CD1c-positive myeloid dendritic cell (primary cell): ENCODE measurements around the gene CELF2.

ENCODE experiments used
- DNase-seq: peaks from one replicate; pipeline ENCODE4 v3.0.0-alpha.2; 2016; ENCODE audit errors: extremely low spot score

CELF2 gene

DNA sequence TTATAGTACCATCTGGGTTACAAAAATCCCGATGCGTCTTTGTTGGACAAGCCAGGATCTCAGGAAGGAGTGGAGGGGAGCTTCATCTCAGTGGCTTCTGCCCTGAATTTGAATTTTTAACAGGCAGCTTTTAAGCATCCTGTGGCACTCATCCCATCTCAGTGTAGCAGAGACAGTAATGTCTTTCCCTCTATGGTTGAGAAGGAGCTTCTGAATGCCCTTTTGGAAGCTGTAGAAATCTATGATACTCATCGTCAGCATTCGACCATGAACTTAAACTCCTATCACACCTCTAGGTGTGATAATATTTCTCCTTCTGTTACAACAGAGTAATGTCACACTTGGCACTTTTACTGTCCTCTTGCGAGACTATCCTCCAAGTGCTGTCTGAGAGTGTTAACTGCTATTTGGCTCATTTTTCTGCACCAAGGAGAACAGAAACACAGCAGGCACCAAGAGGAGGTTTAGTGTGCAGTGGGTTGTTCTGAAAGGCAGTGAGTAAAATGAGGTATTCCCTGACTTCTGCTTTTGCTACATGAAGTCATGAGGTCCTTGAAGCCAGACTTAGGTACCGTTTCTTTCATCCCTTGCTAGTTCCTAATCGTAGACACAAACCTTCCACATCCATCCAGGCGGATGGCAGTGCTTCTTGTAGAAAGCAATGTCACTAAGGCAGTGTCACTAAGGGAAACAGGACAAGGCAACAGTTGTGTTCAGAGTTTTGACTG lies 177.4 kb downstream of the CELF2 start:
- peak; percentile 77 for DNase-seq

- DNase-seq = peak; percentile 51
Observed at GRCh38 chr10:11195623-11196022, 178.0 kb downstream of the CELF2 start.

GRCh38 chr10:11197266-11197712 lies 179.6 kb downstream of the CELF2 start:
- DNase-seq = peak; percentile 95

DNA sequence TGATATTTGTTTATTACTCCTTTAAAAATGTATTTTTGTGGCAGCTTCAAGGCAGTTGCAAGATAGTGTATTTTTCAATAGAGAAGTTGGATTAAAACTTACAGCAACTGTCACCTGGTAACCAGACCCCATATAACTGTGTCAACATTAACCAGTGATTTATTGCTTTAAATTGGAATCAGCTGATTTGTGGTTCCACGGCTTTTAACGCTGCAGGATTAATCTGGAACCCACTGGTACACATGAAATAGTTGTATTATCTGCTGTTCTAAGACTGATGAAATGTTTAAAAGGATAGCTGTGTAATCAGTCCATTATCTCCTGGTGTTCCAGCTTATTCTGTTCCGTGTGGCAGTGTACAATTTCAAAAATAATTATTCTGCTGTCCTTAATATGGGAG lies 180.2 kb downstream of the CELF2 start:
- no peak for DNase-seq

DNA sequence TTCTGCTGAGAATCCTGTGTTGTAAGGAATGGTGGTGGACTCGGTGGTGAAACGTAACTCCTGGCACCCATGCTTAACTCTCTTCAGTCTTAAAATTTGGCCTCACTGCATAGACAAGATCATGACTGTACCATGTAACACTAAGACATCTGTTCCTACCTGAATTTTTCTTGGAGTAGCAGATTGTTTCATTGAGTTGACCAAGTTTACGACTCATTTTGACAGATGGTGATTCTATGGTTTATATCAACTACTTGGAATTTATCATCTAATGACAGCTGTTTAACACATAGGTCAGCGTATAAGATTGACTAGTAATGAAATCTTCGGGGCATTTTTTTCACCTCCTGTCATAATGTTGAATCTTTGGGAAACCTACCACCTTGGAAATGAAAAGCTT lies 184.2 kb downstream of the CELF2 start:
- DNase-seq = no peak

- no peak for DNase-seq
Observed at GRCh38 chr10:11204351-11204942, 186.8 kb downstream of the CELF2 start.

DNA sequence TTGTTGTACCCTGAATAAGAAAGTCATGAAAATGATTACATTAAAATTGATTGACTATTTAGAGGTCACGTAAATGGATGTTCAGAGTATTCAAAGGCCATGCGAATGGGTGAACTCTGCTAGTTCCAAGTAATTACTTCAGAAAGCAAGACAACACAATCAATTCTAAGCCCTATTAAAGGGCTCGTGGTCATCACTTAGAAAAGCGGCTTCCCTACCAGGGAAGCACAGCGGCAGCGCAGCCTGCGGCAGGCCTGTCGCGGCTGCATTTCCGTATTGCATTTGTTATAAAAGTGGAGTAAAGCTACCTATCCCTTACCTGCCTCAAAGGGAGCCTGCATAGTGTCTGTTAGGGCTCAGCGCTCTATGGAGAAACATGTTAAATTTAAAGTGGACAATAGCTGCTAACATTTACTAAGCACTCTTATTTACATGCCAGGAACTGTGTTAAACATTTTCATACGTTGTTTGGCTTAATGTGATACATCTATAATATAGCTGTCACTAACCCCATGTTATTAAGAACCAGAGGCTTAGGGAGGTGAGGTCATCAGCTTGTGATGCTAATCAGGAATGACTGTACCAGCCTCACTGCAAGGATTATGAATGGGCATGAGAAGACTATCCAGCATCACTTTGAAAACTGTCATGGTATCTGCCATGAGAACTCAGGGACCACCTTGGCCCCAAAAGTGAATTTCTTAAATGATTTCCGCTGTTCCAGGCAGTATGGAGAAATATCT lies 187.5 kb downstream of the CELF2 start:
- no peak for DNase-seq

DNA sequence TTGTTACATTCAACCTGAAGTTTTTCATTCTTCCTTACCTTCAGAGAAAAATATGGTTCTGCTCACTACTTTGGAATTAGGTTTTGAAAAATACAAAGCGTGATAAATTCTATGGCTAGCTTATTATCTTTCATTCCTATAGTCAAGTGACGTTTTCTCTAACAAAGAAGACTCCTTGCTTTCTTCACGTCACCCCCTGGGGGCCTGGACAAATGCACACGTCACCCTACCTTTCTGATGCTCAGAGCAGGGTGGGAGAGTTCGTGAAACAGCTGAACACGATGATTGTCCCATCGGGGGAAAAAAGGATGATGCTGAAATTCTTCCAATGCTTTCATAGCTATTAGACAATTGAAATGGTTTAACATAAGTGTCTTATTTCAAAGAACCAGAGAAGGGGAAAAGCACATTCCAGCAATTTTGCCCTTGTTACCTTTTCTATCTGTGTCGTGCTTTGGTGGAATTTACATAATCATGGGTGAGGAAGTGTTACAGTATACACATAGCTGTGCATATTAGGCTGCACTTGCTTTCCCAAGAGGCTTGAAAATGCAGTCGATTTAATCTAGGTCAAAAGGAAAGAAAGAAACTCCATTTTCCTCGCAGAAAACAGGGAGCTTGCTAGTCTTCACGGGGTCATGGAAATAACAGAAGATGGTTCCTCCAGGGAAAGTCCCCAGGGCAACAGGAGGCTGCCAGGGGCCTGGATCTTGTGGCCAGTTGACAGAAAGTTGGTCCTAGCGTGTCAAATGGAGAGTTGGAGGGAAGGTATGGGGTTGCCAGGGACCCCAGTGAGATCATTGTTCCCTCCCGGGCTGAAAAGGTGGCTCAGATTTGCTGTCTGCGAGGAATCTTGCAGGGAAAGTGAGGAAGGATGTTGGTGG lies 189.2 kb downstream of the CELF2 start:
- DNase-seq = no peak

- DNase-seq = no peak
Observed at GRCh38 chr10:11207560-11207844, 189.8 kb downstream of the CELF2 start.

DNA sequence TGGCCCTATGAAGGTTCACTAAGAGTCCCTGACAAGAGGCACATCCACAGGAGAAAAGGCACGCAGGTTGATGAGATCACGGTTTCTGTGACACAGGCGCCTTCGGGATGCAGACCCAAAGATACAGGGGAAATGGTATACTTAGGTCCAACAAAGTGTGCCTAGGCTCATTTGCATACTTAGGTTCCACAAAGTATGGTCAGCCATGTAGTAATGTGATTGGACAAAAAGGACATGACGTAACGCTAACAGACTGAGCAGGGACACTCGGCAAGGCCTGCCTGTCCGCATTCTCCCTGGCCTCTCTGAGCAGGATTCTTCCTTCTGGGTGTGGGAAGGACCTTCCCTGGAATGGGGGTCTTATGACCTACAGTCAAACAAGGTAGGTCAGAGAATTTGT lies 190.6 kb downstream of the CELF2 start:
- no peak for DNase-seq

DNA sequence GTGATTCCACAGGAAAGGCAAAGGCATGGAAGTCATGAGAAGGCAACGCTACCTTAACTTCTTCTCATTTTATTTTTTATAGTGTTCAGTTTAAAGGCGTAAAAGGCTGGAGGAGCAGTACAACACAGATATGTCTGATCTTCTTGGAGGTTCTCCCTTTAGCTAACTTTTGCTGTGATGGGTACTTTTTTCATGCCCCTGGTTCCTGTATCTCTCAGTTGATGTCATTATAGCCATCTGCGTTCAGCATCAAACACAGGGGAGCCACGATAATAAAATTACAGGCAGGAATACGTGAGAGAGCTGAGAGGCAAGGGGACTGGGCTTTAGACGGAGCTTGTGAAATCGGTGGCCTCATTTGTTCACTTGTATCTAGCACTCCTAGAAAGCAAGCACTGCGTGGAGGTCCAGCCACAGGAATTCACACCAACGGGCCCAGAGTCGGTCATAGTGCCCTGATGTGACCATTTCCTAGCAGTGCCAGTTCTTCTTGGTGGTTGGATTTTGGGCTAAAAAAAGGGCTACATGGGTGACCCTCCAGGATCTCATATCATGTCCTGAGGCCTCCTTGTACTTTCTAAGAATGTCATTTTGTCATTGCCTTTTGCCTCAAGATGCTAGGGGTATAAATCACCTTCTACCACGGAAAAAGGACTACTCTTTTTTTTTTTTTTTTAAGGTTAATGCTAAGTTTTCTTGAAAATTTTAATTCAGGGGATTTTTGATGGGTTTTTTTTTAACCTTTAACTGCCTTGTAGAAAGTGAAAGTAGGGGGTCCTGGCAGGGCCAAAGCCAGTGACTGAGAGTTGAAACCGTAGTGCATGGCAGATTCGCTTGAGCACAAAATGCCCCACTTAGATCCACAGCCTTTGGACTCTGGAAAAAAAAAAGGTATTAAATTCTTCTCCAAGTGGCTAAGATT lies 191.5 kb downstream of the CELF2 start:
- no peak for DNase-seq

DNA sequence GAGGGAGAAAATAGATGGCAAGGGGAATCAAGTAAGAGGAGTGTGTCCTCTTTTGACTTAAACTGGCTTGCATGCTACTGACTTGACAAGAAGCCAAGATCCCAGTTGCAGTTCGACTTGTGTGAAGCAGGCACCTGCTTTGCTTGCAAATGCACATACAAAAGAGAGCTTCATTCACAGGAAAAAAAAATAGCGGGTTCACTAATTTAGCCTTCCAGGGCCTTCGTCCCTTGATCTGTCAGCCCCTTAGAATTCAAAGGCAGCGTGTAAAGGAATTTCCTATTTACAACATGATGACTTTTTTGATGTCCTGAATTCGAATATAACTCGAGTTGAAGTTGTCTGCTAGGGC lies 192.1 kb downstream of the CELF2 start:
- no peak for DNase-seq

DNA sequence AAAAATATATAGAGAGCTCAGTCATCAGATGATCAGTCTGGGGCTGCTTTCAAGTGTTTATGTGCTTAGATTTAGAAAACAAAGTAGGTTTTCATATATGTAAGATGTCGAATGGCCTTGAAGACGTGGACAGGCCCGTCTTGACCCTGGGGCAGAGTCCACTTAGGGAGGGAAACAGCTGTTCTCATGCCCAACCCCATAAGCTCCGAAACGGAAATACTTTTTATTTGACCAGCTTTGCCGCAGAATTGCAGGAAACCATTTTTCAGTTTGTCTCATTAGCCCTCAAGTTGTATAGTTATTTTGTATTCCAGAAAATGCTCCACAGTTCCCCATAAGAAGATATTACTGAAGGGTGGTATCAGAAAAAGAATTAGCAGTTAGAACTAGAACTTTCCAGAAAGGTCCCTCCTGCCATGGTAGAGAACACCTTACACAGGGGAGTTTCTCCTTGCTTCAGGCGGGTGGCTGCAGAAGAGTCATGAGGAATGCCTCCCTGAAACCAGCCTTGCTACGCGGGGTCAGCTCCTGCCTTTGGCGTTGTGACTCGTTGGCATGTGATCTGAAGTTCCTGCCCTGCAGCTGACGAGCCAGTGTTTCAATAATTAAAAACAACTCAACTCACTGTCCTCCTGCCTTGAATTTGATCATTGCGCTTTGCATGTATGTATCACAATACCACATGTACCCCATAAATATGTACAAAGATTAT lies 192.7 kb downstream of the CELF2 start:
- DNase-seq = peak; percentile 56

- no peak for DNase-seq
Observed at GRCh38 chr10:11212288-11213085, 194.8 kb downstream of the CELF2 start.

GRCh38 chr10:11213137-11213536 lies 195.5 kb downstream of the CELF2 start:
- no peak for DNase-seq

DNA sequence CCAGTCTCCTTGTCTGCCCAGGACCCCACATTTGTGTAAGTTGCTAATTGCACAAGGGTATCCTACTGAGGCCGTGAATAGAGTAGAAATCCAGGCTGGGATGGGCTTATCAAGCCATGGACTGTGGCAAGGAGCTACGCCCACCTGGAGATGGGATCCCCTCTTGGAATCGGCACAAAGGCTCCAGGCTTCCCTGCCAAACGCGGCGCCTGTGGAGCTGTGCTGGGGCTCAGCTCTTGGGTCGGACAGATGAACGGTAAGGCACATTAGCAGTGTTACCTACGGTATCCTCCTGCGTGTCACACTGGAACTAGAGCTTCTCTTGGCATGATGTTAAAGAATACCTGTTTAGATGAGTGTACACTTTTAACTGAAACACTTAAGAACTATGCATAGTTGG lies 196.7 kb downstream of the CELF2 start:
- DNase-seq = no peak

DNA sequence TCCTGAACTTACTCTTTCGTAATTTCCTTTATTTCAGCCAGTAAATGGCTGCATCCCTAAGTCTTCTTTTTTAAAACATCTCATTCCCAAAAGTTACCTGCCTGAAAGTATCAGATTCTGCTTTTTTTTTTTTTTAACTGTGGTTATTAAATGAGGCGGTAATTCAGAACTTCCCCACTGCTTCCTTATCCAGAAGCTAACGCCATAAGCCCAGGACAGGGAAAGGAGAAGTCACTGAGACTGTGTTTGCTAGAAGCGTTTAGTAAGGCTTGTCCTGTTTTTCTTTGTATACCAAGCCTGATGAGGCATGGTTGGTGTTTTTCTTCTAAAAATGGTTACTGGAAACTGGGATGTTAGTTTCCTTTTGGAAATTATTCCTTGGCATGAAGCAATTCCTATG lies 197.8 kb downstream of the CELF2 start:
- DNase-seq = peak; percentile 72

GRCh38 chr10:11217521-11217920 lies 199.8 kb downstream of the CELF2 start:
- no peak for DNase-seq

GRCh38 chr10:11218395-11218794 lies 200.7 kb downstream of the CELF2 start:
- DNase-seq = no peak

GRCh38 chr10:11219431-11219830 lies 201.8 kb downstream of the CELF2 start:
- DNase-seq = no peak
